NK-92 (cell line): ENCODE measurements around the gene PTHLH.

ENCODE experiments used
- DNase-seq: peaks from one replicate; lab custom pipeline; 2025; ENCODE audit not compliant: unreplicated experiment; lab: John Stamatoyannopoulos, UW

Gene PTHLH

GRCh38 chr12:27975222-27976136 is 2.9 kb upstream of the PTHLH start:
- no peak for DNase-seq

GRCh38 chr12:27974735-27975221 is 2.2 kb upstream of the PTHLH start:
- DNase-seq: no peak

- DNase-seq: no peak
Observed at GRCh38 chr12:27973487-27973890, 956 bp upstream of the PTHLH start.

- DNase-seq: no peak
Observed at GRCh38 chr12:27971606-27972005, 927 bp downstream of the PTHLH start.

GRCh38 chr12:27971121-27971489 is 1.4 kb downstream of the PTHLH start:
- DNase-seq: no peak

- DNase-seq: no peak
Observed at GRCh38 chr12:27970401-27971120, 2.0 kb downstream of the PTHLH start.

GRCh38 chr12:27969624-27970400 is 2.7 kb downstream of the PTHLH start:
- DNase-seq: no peak

GRCh38 chr12:27968972-27969623 is 3.4 kb downstream of the PTHLH start:
- DNase-seq: no peak

- DNase-seq: no peak
Observed at GRCh38 chr12:27967551-27968054, 4.9 kb downstream of the PTHLH start.

- no peak for DNase-seq
Observed at GRCh38 chr12:27966870-27967269, 5.7 kb downstream of the PTHLH start.

- DNase-seq: no peak
Observed at GRCh38 chr12:27965966-27966365, 6.6 kb downstream of the PTHLH start.

GRCh38 chr12:27965411-27965810 is 7.1 kb downstream of the PTHLH start:
- DNase-seq: no peak

GRCh38 chr12:27964123-27964522 is 8.4 kb downstream of the PTHLH start:
- no peak for DNase-seq

GRCh38 chr12:27960821-27961220 is 11.7 kb downstream of the PTHLH start:
- no peak for DNase-seq

GRCh38 chr12:27958675-27959074 is 13.9 kb downstream of the PTHLH start:
- no peak for DNase-seq

GRCh38 chr12:27957366-27957765 is 15.2 kb downstream of the PTHLH start:
- no peak for DNase-seq

GRCh38 chr12:27953817-27954216 is 18.7 kb downstream of the PTHLH start:
- no peak for DNase-seq

- DNase-seq: no peak
Observed at GRCh38 chr12:27953348-27953747, 19.2 kb downstream of the PTHLH start.

GRCh38 chr12:27952510-27952909 is 20.0 kb downstream of the PTHLH start:
- DNase-seq: no peak

GRCh38 chr12:27951898-27952297 is 20.6 kb downstream of the PTHLH start:
- no peak for DNase-seq

- no peak for DNase-seq
Observed at GRCh38 chr12:27946421-27946820, 26.1 kb downstream of the PTHLH start.
